H1 (cell line): ENCODE measurements around the gene ZNF622. TPM values are rescaled to one million over a fixed set of nuclear protein-coding genes. Genes with fewer than 3 reads are reported as not detected.

Experiments
- CREB1 ChIP-seq: IDR thresholded peaks from 2 replicates; pipeline ENCODE4 v1.6.1; 2012; ENCODE audit warnings: inconsistent platforms
- JUN ChIP-seq: IDR thresholded peaks from 2 replicates; pipeline ENCODE4 v1.6.1; 2011; ENCODE audit warnings: low read depth, mild to moderate bottlenecking, improper control_type of control experiment, low read length
- POLR2AphosphoS5 ChIP-seq: IDR thresholded peaks from 2 replicates; pipeline ENCODE4 v1.6.1; 2011; ENCODE audit warnings: low read depth, low read length
- SIRT6 ChIP-seq: IDR thresholded peaks from one replicate; pipeline ENCODE4 v1.7.1; 2012; ENCODE audit warnings: low read length, inconsistent platforms
- TCF12 ChIP-seq: IDR thresholded peaks from 2 replicates; pipeline ENCODE4 v1.6.1; 2011; ENCODE audit warnings: low read depth, mild to moderate bottlenecking, low read length
- TEAD4 ChIP-seq: IDR thresholded peaks from 2 replicates; pipeline ENCODE4 v1.6.1; 2012; ENCODE audit warnings: low read depth, low read length, inconsistent platforms, mixed read lengths
- polyA plus RNA-seq, 7 experiments: library from polyadenylated mRNA; depleted of rRNA in 3 of 7; stranded (reverse) in 5 of 7; unstranded in 2 of 7; fragments of >200 nt in 5 of 7; fragments of 200-250 nt in 2 of 7; gene quantifications; 1 replicate in 5 of 7; 2 replicates in 1 of 7; 4 replicates in 1 of 7; pipeline versions ENCODE4 v1.2.1 to v1.2.3, GENCODE V29; 2011 to 2013; ENCODE audit warnings: missing spikeins in 2 of 7, mixed read lengths in 2 of 7
- total RNA-seq: library from RNA; stranded (reverse); fragmentation: NEBNext Ultra II Directional; extraction: Animal tissue kit (Norgen Biotek cat#: 25700); gene quantifications from 2 replicates; pipeline ENCODE4 v1.2.1, GENCODE V29; 2021

The ZNF622 gene
- total and polyA plus RNA-seq, 2 of the 8 experiments (the other 6 are each of a cell fraction or from before 2014, with no cell fraction given): 8.8 to 30.8 TPM

- TF ChIP-seq CREB1 (no peak), TCF12 (no peak), POLR2AphosphoS5 (no peak), SIRT6 (no peak), TEAD4 (no peak), JUN (no peak)
Observed at GRCh38 chr5:16510098-16510497, 44.5 kb upstream of the ZNF622 start (continued).
